HCT116 (cell line): ENCODE results near the gene CEP112. TPM values are rescaled to one million over a fixed set of nuclear protein-coding genes. Genes with fewer than 3 reads are reported as not detected.

Experiments used
- ATAC-seq: fragments of 200-7000 bp; cut with Tn5 transposase; 2 replicates; pipeline ENCODE4 v1.9.1; 2020; ENCODE audit warnings: mild to moderate bottlenecking, moderate library complexity
- BruUV-seq: library from RNA; stranded (reverse); fragments of 400-500 nt; replicated peaks from 2 replicates; lab custom pipeline; 2021; lab: Mats Ljungman, UMichigan
- CTCF ChIA-PET: fragments of 300-600 bp; sonication (Branson Sonifier 250); formaldehyde crosslinking; loops from one replicate; lab custom pipeline; 2021; ENCODE audit warnings: antibody characterized with exemption; lab: Charles Lee
- POLR2A ChIA-PET: fragments of 300-600, 350-600 bp; sonication (Branson Sonifier 250); formaldehyde crosslinking; loops from one replicate; lab custom pipeline; 2021; ENCODE audit warnings: antibody characterized with exemption; lab: Charles Lee
- RAD21 ChIA-PET, 2 experiments: fragments of 300-600 bp; sonication (Branson Sonifier 250); formaldehyde crosslinking; loops; one replicate each; lab custom pipeline; 2023; ENCODE audit warnings: low total read pairs in 2 of 2; ENCODE audit not compliant: uncharacterized antibody in 2 of 2, unreplicated experiment in 2 of 2, low non-redundant PET in 1 of 2; lab: Charles Lee
- DNase-seq: peaks from one replicate; pipeline ENCODE4 v3.0.0-alpha.2; 2010; ENCODE audit warnings: low read depth, low spot score
- H2AFZ ChIP-seq: fragments of 200-600 bp; shearing (Covaris generic), sonication (generic); 2 replicates; pipeline ENCODE4 v1.6.1; 2017; ENCODE audit warnings: low read depth, mixed run types, mixed read lengths, antibody characterized with exemption, low read length; ENCODE audit not compliant: poor library complexity, severe bottlenecking
- H3K27ac ChIP-seq: 2 replicates; pipeline ENCODE4 v1.5.1; 2012; ENCODE audit warnings: low read depth, low read length
- H3K27me3 ChIP-seq: fragments of 200-600 bp; sonication (generic); 2 replicates; pipeline ENCODE4 v1.6.1; 2016; ENCODE audit warnings: mixed run types, low read length, mixed read lengths; ENCODE audit not compliant: insufficient read depth
- H3K36me3 ChIP-seq, 2 experiments: fragments of 200-500 bp in 1 of 2; fragments of 200-600 bp in 1 of 2; sonication (Bioruptor generic) in 1 of 2; sonication (generic) in 1 of 2; 2 replicates each; pipeline versions ENCODE4 v1.5.1 to v1.6.1; 2014 to 2016; ENCODE audit warnings: low read length in 2 of 2, inconsistent platforms in 1 of 2, mixed read lengths in 1 of 2, mixed run types in 1 of 2; ENCODE audit not compliant: insufficient read depth in 2 of 2, control insufficient read depth in 1 of 2
- H3K4me1 ChIP-seq, 2 experiments: fragments of 200-600 bp in 1 of 2; sonication (generic) in 1 of 2; 2 replicates each; pipeline versions ENCODE4 v1.5.1 to v1.6.1; 2012 to 2017; ENCODE audit warnings: low read length in 2 of 2, inconsistent platforms in 1 of 2, mild to moderate bottlenecking in 1 of 2, mixed read lengths in 1 of 2, mixed run types in 1 of 2, moderate library complexity in 1 of 2; ENCODE audit not compliant: insufficient read depth in 2 of 2, control insufficient read depth in 1 of 2
- H3K4me2 ChIP-seq: fragments of 200-600 bp; sonication (generic); 2 replicates; pipeline ENCODE4 v1.6.1; 2017; ENCODE audit warnings: mixed run types, low read length, mixed read lengths
- H3K4me3 ChIP-seq, 2 experiments: fragments of 200-600 bp in 1 of 2; sonication (generic) in 1 of 2; replicated peaks in 1 of 2; 2 replicates each; pipeline ENCODE4 v1.5.1; 2011 to 2016; ENCODE audit warnings: low read length in 2 of 2, control low read depth in 1 of 2, low read depth in 1 of 2, mild to moderate bottlenecking in 1 of 2, mixed read lengths in 1 of 2, mixed run types in 1 of 2
- H3K79me2 ChIP-seq: fragments of 200-600 bp; sonication (generic); 2 replicates; pipeline ENCODE4 v1.6.1; 2017; ENCODE audit warnings: mild to moderate bottlenecking, mixed run types, low read length, moderate library complexity, mixed read lengths; ENCODE audit not compliant: insufficient read depth
- H3K9ac ChIP-seq: fragments of 200-600 bp; sonication (generic); 2 replicates; pipeline ENCODE4 v1.6.1; 2016; ENCODE audit warnings: low read length, mixed read lengths
- H3K9me2 ChIP-seq: fragments of 200-600 bp; sonication (generic), shearing (Covaris generic); 2 replicates; pipeline ENCODE4 v1.6.1; 2017; ENCODE audit warnings: mixed run types, mild to moderate bottlenecking, moderate library complexity; ENCODE audit not compliant: insufficient read depth
- H3K9me3 ChIP-seq, 2 experiments: fragments of 200-500 bp in 1 of 2; fragments of 200-600 bp in 1 of 2; sonication (Bioruptor generic) in 1 of 2; sonication (generic) in 1 of 2; 2 replicates each; pipeline ENCODE4 v1.6.1; 2014 to 2017; ENCODE audit warnings: low read length in 2 of 2, mixed read lengths in 2 of 2, inconsistent platforms in 1 of 2, low read depth in 1 of 2, mild to moderate bottlenecking in 1 of 2, mixed run types in 1 of 2, moderate library complexity in 1 of 2; ENCODE audit not compliant: control insufficient read depth in 1 of 2, insufficient read depth in 1 of 2
- H4K20me1 ChIP-seq: fragments of 200-600 bp; sonication (generic), shearing (Covaris generic); 2 replicates; pipeline ENCODE4 v1.6.1; 2017; ENCODE audit warnings: mixed run types, mild to moderate bottlenecking, moderate library complexity; ENCODE audit not compliant: insufficient read depth
- CBX3 ChIP-seq: IDR thresholded peaks from 2 replicates; pipeline ENCODE4 v1.6.1; 2012; ENCODE audit warnings: low read depth
- CEBPB ChIP-seq: IDR thresholded peaks from 2 replicates; pipeline ENCODE4 v1.6.1; 2012; ENCODE audit warnings: low read depth
- EGR1 ChIP-seq: IDR thresholded peaks from 2 replicates; pipeline ENCODE4 v1.6.1; 2012; ENCODE audit warnings: low read depth
- ELF1 ChIP-seq: IDR thresholded peaks from 2 replicates; pipeline ENCODE4 v1.6.1; 2012; ENCODE audit warnings: low read depth, borderline replicate concordance
- EZH2phosphoT487 ChIP-seq: fragments of 200-600 bp; IDR thresholded peaks from 2 replicates; pipeline ENCODE4 v1.6.1; 2018; ENCODE audit warnings: antibody characterized with exemption, borderline replicate concordance
- FOSL1 ChIP-seq: IDR thresholded peaks from 2 replicates; pipeline ENCODE4 v1.6.1; 2012; ENCODE audit warnings: low read depth
- POLR2A ChIP-seq: IDR thresholded peaks from 2 replicates; pipeline ENCODE4 v1.7.0; 2011; ENCODE audit warnings: borderline replicate concordance; ENCODE audit not compliant: insufficient read depth, insufficient read length; ENCODE audit errors: extremely low read depth
- RAD21 ChIP-seq: IDR thresholded peaks from 2 replicates; pipeline ENCODE4 v1.6.1; 2012; ENCODE audit warnings: low read depth, mild to moderate bottlenecking
- SP1 ChIP-seq: IDR thresholded peaks from 2 replicates; pipeline ENCODE4 v1.6.1; 2012; ENCODE audit warnings: low read depth
- SRF ChIP-seq: IDR thresholded peaks from 2 replicates; pipeline ENCODE4 v1.6.1; 2012; ENCODE audit warnings: low read depth
- TCF7L2 ChIP-seq: IDR thresholded peaks from 2 replicates; pipeline ENCODE4 v1.7.0; 2011; ENCODE audit warnings: borderline replicate concordance, inconsistent platforms; ENCODE audit not compliant: insufficient read depth, insufficient read length; ENCODE audit errors: extremely low read depth
- ZFX ChIP-seq: fragments of 450-650 bp; IDR thresholded peaks from 2 replicates; pipeline ENCODE4 v1.6.1; 2017
- ZNF274 ChIP-seq: fragments of 200-500 bp; sonication (Bioruptor generic); IDR thresholded peaks from 2 replicates; pipeline ENCODE4 v1.6.1; 2014; ENCODE audit warnings: mild to moderate bottlenecking, low read depth, low read length, inconsistent platforms
- intact Hi-C: fragments of 100-400 bp; cut with micrococcal nuclease; formaldehyde crosslinking; loops from 2 replicates; pipeline ENCODE4 v1.10.0; 2022
- total RNA-seq: library from RNA; stranded (reverse); gene quantifications from one replicate; pipeline ENCODE4 v1.2.1, GENCODE V29; 2021; ENCODE audit not compliant: unreplicated experiment
- TF ChIP-seq, protein P1 (sequence below), 3 experiments: fragments of 200-600 bp in 1 of 3; sonication (generic) in 1 of 3; IDR thresholded peaks in 2 of 3; conservative IDR thresholded peaks in 1 of 3; 2 replicates each; pipeline ENCODE4 v1.5.1; 2012 to 2017; ENCODE audit warnings: low read depth in 2 of 3, low read length in 2 of 3, antibody characterized with exemption in 1 of 3, borderline replicate concordance in 1 of 3, control low read depth in 1 of 3, mild to moderate bottlenecking in 1 of 3, mixed read lengths in 1 of 3, mixed run types in 1 of 3, moderate library complexity in 1 of 3; ENCODE audit not compliant: insufficient read depth in 1 of 3
- TF ChIP-seq, protein P2 (sequence below): IDR thresholded peaks from 2 replicates; pipeline ENCODE4 v1.6.1; 2012; ENCODE audit warnings: low read depth

The CEP112 gene
- total RNA-seq, 1 experiment from 2014 or later: 10.9 TPM

DNA sequence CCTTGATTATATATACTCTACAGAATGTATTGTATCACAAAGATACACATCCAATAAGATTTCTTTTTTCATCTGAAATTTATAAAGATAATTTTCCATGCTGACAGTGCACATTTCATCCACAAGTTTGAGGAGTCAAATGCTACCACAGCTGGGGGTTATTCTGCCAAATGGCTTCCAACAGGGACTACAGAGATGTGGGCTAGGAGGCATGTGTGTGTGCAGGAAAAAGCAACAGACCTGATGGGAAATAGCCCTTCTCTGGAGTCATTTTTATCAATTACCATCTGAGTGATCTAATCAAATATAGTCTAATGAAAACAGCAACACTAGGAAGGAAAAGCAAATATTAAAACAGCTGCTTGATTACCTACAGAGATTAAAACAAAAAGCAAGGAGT, 290.5 kb downstream of the CEP112 start:
- DNase-seq (no peak), ATAC-seq (no peak)
- H3K9me2 ChIP-seq: no peaks in the 10 kb centered on the region
- no peaks in the 10 kb centered on the region for H3K79me2 ChIP-seq
- TF ChIP-seq CEBPB (no peak), FOSL1 (no peak), ZNF274 (no peak), SP1 (no peak), TCF7L2 (no peak), RAD21 (no peak), ZFX (no peak), EZH2phosphoT487 (no peak), POLR2A (no peak), SRF (no peak), EGR1 (no peak), ELF1 (no peak), CBX3 (no peak)
- TF ChIP-seq, protein P1, sequence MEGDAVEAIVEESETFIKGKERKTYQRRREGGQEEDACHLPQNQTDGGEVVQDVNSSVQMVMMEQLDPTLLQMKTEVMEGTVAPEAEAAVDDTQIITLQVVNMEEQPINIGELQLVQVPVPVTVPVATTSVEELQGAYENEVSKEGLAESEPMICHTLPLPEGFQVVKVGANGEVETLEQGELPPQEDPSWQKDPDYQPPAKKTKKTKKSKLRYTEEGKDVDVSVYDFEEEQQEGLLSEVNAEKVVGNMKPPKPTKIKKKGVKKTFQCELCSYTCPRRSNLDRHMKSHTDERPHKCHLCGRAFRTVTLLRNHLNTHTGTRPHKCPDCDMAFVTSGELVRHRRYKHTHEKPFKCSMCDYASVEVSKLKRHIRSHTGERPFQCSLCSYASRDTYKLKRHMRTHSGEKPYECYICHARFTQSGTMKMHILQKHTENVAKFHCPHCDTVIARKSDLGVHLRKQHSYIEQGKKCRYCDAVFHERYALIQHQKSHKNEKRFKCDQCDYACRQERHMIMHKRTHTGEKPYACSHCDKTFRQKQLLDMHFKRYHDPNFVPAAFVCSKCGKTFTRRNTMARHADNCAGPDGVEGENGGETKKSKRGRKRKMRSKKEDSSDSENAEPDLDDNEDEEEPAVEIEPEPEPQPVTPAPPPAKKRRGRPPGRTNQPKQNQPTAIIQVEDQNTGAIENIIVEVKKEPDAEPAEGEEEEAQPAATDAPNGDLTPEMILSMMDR (IDR thresholded peaks at IDR 0.05 in 2 of 3, conservative IDR thresholded peaks at IDR 0.05 in 1 of 3; ENCODE audit: borderline replicate concordance in 1 of 3, insufficient read depth in 1 of 3, low read depth in 2 of 3, low read length in 2 of 3): no peak
- TF ChIP-seq, protein P2, sequence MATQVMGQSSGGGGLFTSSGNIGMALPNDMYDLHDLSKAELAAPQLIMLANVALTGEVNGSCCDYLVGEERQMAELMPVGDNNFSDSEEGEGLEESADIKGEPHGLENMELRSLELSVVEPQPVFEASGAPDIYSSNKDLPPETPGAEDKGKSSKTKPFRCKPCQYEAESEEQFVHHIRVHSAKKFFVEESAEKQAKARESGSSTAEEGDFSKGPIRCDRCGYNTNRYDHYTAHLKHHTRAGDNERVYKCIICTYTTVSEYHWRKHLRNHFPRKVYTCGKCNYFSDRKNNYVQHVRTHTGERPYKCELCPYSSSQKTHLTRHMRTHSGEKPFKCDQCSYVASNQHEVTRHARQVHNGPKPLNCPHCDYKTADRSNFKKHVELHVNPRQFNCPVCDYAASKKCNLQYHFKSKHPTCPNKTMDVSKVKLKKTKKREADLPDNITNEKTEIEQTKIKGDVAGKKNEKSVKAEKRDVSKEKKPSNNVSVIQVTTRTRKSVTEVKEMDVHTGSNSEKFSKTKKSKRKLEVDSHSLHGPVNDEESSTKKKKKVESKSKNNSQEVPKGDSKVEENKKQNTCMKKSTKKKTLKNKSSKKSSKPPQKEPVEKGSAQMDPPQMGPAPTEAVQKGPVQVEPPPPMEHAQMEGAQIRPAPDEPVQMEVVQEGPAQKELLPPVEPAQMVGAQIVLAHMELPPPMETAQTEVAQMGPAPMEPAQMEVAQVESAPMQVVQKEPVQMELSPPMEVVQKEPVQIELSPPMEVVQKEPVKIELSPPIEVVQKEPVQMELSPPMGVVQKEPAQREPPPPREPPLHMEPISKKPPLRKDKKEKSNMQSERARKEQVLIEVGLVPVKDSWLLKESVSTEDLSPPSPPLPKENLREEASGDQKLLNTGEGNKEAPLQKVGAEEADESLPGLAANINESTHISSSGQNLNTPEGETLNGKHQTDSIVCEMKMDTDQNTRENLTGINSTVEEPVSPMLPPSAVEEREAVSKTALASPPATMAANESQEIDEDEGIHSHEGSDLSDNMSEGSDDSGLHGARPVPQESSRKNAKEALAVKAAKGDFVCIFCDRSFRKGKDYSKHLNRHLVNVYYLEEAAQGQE: no peak
- intact Hi-C loops: no loop called here
- no peak overlapping the region for H2AFZ ChIP-seq
- ChIA-PET POLR2A (no interaction called here), CTCF (no interaction called here), RAD21 (no interaction called here)
- H3K4me2 ChIP-seq: no peak overlapping the region
- no peak overlapping the region for H3K4me3 ChIP-seq
- no peaks in the 10 kb centered on the region for H3K36me3 ChIP-seq
- H3K9me3 ChIP-seq: no peaks in the 10 kb centered on the region
- no peaks in the 10 kb centered on the region for H3K27me3 ChIP-seq
- no peak overlapping the region for H3K9ac ChIP-seq
- H3K4me1 ChIP-seq: no peaks in the 10 kb centered on the region
- H3K27ac ChIP-seq: no peak overlapping the region
- no peaks in the 10 kb centered on the region for H4K20me1 ChIP-seq
- no TSS peak for BruUV-seq
